PC-9 (cell line): Measurements from ENCODE around the gene NKX2-8. TPM values are rescaled to one million over a fixed set of nuclear protein-coding genes. Genes with fewer than 3 reads are reported as not detected.

Experiments
- BruUV-seq: library from RNA; stranded (reverse); fragments of 400-500 nt; replicated peaks from 2 replicates; lab custom pipeline; 2021; lab: Mats Ljungman, UMichigan
- CTCF ChIA-PET: fragments of 300-600 bp; sonication (Branson Sonifier 250); formaldehyde crosslinking; loops from one replicate; lab custom pipeline; 2022; ENCODE audit warnings: antibody characterized with exemption; lab: Charles Lee
- POLR2A ChIA-PET: fragments of 300-600 bp; sonication (Branson Sonifier 250); formaldehyde crosslinking; loops from one replicate; lab custom pipeline; 2022; ENCODE audit warnings: antibody characterized with exemption; ENCODE audit not compliant: unreplicated experiment; lab: Charles Lee
- DNase-seq, 2 experiments: peaks; one replicate each; pipeline versions ENCODE4 v3.0.0 to v3.0.0-alpha.2; 2015 to 2022; ENCODE audit warnings: mixed read lengths in 1 of 2
- H2AFZ ChIP-seq: fragments of 200-600 bp; sonication (generic); 2 replicates; pipeline ENCODE4 v1.8.1; 2017; ENCODE audit warnings: antibody characterized with exemption
- H3F3A ChIP-seq: fragments of 200-600 bp; sonication (generic); 2 replicates; pipeline ENCODE4 v1.8.1; 2017; ENCODE audit warnings: antibody characterized with exemption, mild to moderate bottlenecking, low read depth; ENCODE audit not compliant: insufficient read depth
- H3K27ac ChIP-seq: fragments of 200-600 bp; sonication (generic); 2 replicates; pipeline ENCODE4 v1.6.1; 2016; ENCODE audit warnings: mixed run types
- H3K27me3 ChIP-seq: fragments of 200-600 bp; sonication (generic); 2 replicates; pipeline ENCODE4 v1.6.1; 2016; ENCODE audit warnings: low read depth, mixed run types; ENCODE audit not compliant: insufficient read depth
- H3K36me3 ChIP-seq: fragments of 200-600 bp; sonication (generic); 2 replicates; pipeline ENCODE4 v1.6.1; 2016; ENCODE audit warnings: low read depth, mixed run types
- H3K4me1 ChIP-seq: fragments of 200-600 bp; sonication (generic); replicated peaks from 2 replicates; pipeline ENCODE4 v1.6.1; 2016; ENCODE audit warnings: mixed run types; ENCODE audit not compliant: insufficient read depth
- H3K4me2 ChIP-seq: fragments of 200-600 bp; sonication (generic); 2 replicates; pipeline ENCODE4 v1.6.1; 2017; ENCODE audit warnings: mixed run types
- H3K4me3 ChIP-seq: fragments of 200-600 bp; sonication (generic); 2 replicates; pipeline ENCODE4 v1.6.1; 2016; ENCODE audit warnings: mixed run types
- H3K79me2 ChIP-seq: fragments of 200-600 bp; sonication (generic); 2 replicates; pipeline ENCODE4 v1.6.1; 2017; ENCODE audit warnings: low read depth, mixed run types
- H3K9me2 ChIP-seq: fragments of 200-600 bp; sonication (generic); 2 replicates; pipeline ENCODE4 v1.8.1; 2017; ENCODE audit warnings: mild to moderate bottlenecking; ENCODE audit not compliant: insufficient read depth
- H3K9me3 ChIP-seq: fragments of 200-600 bp; sonication (generic); 2 replicates; pipeline ENCODE4 v1.8.1; 2016; ENCODE audit warnings: low read depth; ENCODE audit not compliant: insufficient read depth
- H4K20me1 ChIP-seq: fragments of 200-600 bp; sonication (generic); 2 replicates; pipeline ENCODE4 v1.8.1; 2017; ENCODE audit not compliant: insufficient read depth
- CTCF ChIP-seq: fragments of 200-600 bp; sonication (generic); conservative IDR thresholded peaks from 2 replicates; pipeline ENCODE4 v1.6.1; 2017; ENCODE audit warnings: mixed run types, antibody characterized with exemption, mild to moderate bottlenecking, moderate library complexity
- EZH2 ChIP-seq: fragments of 200-600 bp; sonication (generic); IDR thresholded peaks from 2 replicates; pipeline ENCODE4 v1.8.0; 2017; ENCODE audit warnings: antibody characterized with exemption, low read depth
- intact Hi-C: fragments of 100-400 bp; cut with micrococcal nuclease; formaldehyde crosslinking; loops from one replicate; pipeline ENCODE4 v1.10.0; 2022; ENCODE audit not compliant: unreplicated experiment
- total RNA-seq: library from RNA; stranded (reverse); gene quantifications from 2 replicates; pipeline ENCODE4 v1.2.3, GENCODE V29; 2021

Gene NKX2-8
- total RNA-seq, 1 experiment from 2014 or later: 1.1 TPM

GRCh38 chr14:36579573-36580140 lies 2.8 kb downstream of the NKX2-8 start:
- no peaks in the 10 kb centered on the region for H3K79me2 ChIP-seq
- H3K27me3 ChIP-seq: no peaks in the 10 kb centered on the region
- intact Hi-C loops: no loop called here
- no peaks in the 10 kb centered on the region for H3K9me3 ChIP-seq
- POLR2A ChIA-PET: no interaction called here
- no peaks in the 10 kb centered on the region for H4K20me1 ChIP-seq
- H3K27ac ChIP-seq: no peak overlapping the region
- H3F3A ChIP-seq: no peaks in the 10 kb centered on the region
- no peaks in the 10 kb centered on the region for H3K9me2 ChIP-seq
- no TSS peak for BruUV-seq
- no peak overlapping the region for H3K4me3 ChIP-seq
- CTCF ChIA-PET: interaction anchor here (0.7 kb wide), 1 partner anchor 420 kb away, joined by 3 read pairs; no protein-coding TSS in a partner anchor
- H2AFZ ChIP-seq: no peak overlapping the region
- no peak for DNase-seq
- no peaks in the 10 kb centered on the region for H3K4me1 ChIP-seq
- H3K4me2 ChIP-seq: no peak overlapping the region
- H3K36me3 ChIP-seq: no peaks in the 10 kb centered on the region
- TF ChIP-seq CTCF (no peak), EZH2 (no peak)

GRCh38 chr14:36579001-36579555 lies 3.3 kb downstream of the NKX2-8 start:
- Histone ChIP-seq H3K4me1 (no peaks in the 10 kb centered on the region), H3K79me2 (no peaks in the 10 kb centered on the region), H4K20me1 (no peaks in the 10 kb centered on the region), H2AFZ (no peak overlapping the region), H3F3A (no peaks in the 10 kb centered on the region), H3K9me2 (no peaks in the 10 kb centered on the region), H3K4me2 (no peak overlapping the region), H3K36me3 (no peaks in the 10 kb centered on the region), H3K4me3 (no peak overlapping the region), H3K27me3 (no peaks in the 10 kb centered on the region), H3K27ac (no peak overlapping the region), H3K9me3 (no peaks in the 10 kb centered on the region)
- intact Hi-C loops: no loop called here
- no peak for DNase-seq
- ChIA-PET POLR2A (no interaction called here), CTCF (interaction anchor here (0.7 kb wide), 1 partner anchor 420 kb away, joined by 3 read pairs; no protein-coding TSS in a partner anchor)
- TF ChIP-seq CTCF (no peak), EZH2 (no peak)
- BruUV-seq: no TSS peak

- H4K20me1 ChIP-seq: no peaks in the 10 kb centered on the region
- intact Hi-C loops: no loop called here
- peak in 1 of 2 experiments; percentile 78 for DNase-seq
- ChIA-PET POLR2A (no interaction called here), CTCF (no interaction called here)
- H3K4me2 ChIP-seq: no peak overlapping the region
- no TSS peak for BruUV-seq
- no peaks in the 10 kb centered on the region; the same call in 1 of the 2 replicates for H3K4me1 ChIP-seq
- H3K9me2 ChIP-seq: no peaks in the 10 kb centered on the region
- H3K27me3 ChIP-seq: no peaks in the 10 kb centered on the region
- H2AFZ ChIP-seq: no peak overlapping the region
- no peak overlapping the region for H3K27ac ChIP-seq
- H3K4me3 ChIP-seq: no peak overlapping the region
- H3F3A ChIP-seq: no peaks in the 10 kb centered on the region; the same call in 1 of the 2 replicates
- TF ChIP-seq CTCF (no peak), EZH2 (no peak)
- H3K79me2 ChIP-seq: no peaks in the 10 kb centered on the region
- H3K36me3 ChIP-seq: no peaks in the 10 kb centered on the region
- no peaks in the 10 kb centered on the region for H3K9me3 ChIP-seq
Measured at GRCh38 chr14:36570065-36570464, 12.3 kb downstream of the NKX2-8 start.
